DMS153 treated with DMSO at 0.1 percent for 48 hours (cell line): ENCODE results near the gene PSMD10.
A peak's percentile ranks its signal among the peaks of the same experiment; 100 is the strongest.

Source experiments
- DNase-seq: peaks from one replicate; lab custom pipeline; 2025; ENCODE audit not compliant: unreplicated experiment; lab: John Stamatoyannopoulos, UW

PSMD10 gene

DNA sequence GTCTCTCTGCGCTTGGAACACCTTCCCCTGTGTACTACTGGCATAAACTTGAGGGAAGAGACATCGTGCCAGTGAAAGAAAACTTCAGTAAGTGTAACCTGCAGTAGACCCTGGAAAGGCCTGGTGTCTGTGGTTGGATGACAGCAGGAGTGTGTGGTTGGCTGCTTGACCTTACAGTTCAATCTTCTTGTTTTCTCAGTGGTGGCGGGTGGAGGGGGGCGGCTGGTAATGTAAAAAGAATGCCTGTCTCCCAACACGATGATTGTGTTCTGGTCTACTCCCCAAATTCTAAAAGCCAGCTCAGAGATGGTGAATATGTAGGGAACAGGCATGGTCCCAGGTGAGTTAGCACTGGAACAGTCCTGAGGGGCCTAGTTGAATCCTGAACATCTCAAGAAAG is 18.6 kb downstream of the PSMD10 start:
- DNase-seq, result no peak

GRCh38 chrX:108071578-108071977 is 19.8 kb downstream of the PSMD10 start:
- no peak for DNase-seq

DNA sequence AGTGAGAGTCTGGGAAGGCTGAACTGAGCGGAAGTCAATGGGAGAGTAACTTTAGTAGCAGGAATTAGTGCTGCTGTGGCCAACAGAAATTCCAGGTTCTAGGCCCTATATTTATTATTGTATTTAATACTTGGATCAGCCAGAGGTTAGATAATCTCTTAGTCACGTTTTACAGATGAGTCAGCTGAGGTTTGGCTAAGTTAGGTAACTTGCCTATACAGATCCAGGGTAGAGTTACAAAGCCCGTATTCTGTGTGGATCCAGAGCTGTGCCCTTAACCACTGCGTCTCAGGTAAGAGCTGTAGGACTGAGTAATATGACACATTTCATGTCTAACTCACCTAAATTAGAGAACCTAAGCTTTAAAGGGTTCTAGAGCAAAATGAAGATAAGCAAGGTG is 20.5 kb downstream of the PSMD10 start:
- no peak for DNase-seq

GRCh38 chrX:108068121-108068520 is 23.2 kb downstream of the PSMD10 start:
- no peak for DNase-seq

DNA sequence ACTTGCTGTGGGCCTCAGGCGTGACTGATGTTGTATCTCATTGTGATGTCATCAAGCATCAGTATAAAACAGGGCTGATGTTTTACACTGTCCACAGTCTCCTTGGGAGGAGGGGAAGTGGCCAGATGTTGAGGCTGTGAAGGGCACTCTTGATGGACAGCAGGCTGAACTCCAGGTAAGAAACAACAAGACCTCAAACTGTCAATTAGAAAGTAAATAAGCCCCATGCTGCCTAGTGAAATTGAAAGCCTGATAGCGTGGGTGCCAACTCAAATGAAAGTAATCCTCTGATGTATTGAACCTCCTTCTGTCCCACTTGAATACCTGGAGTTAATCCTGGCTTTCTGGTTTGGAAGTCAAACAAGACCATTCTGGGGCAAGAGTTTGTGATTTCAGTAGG is 26.7 kb downstream of the PSMD10 start:
- no peak for DNase-seq

DNA sequence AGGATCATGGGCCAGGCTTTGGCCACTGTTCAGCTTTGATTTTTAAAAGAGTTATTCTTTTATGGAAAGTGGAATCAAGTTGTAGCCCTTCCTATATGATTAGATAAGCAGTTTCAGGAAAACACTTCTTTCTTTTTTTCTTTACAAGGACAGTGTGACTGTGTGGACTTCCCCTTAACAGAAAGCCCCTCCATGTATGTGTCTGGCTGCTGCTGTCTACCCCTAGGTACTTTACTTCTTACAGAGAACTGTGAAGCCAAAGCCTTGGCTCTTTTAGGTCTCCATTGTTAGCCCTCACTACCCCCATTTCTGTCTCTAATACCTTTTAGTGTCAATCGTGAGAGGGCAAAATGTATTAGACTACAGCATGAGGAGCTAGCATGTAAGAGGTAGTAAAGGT is 27.3 kb downstream of the PSMD10 start:
- no peak for DNase-seq

DNA sequence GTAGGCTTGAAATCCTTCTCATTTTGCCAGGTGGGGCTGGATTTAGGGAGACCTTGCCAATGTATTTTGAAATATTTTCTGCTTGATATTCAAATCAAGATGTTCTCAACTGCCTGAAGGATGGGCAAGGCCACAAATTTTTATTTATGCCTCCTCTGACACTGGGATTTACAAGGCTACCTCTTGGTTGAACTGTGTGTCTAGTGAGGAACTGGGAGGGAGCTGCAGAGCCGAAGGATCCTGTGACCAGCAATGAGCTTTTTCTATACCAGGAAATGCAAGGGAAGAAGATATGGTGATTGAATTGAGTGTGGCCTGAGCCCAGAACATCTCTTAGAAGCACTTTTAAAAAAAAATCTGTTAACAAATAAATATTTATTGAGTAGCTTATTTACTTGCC is 31.5 kb downstream of the PSMD10 start:
- no peak for DNase-seq

- no peak for DNase-seq
These were observed 35.8 kb downstream of the PSMD10 start for GRCh38 chrX:108055546-108055945.

DNA sequence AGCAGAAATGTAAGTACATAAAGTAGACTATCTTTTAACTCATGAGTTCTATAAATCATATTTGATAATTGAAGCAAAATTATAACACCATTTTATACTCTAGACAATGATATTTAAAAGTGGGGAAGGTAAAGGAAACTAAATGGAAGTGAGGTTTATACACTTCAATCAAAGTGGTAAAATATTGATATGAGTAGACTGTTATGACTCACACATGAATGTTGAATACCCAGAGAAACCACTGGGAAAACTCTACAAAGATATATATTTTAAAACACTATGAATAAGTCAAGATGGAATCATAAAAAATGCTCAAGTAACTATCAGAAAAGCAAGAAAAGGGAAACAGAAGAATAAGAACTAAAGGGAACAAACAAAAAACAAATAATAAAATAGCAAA is 38.1 kb downstream of the PSMD10 start:
- DNase-seq, result no peak

DNA sequence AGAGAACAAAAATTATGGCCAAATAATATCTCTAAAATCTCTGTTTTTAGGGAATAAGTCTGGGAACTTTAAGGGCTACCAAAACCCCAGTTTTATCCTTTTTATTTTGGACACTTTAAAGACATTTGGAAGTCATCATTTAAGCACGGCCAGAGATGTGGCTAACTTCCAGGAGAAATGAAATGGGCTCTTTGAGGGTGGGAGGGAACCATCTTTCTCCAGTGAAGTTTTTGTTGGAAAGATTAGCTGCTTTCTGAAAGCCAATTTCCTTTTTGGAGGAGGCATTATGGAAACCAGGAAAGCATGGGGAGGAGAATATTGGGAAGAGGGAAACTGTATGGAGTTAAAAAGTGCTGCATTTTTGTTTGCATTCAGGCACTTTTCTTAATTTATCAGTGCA is 41.7 kb downstream of the PSMD10 start:
- no peak for DNase-seq

- DNase-seq, result no peak
These were observed 46.6 kb downstream of the PSMD10 start, which contains the start of gene VSIG1 for GRCh38 chrX:108044554-108045256. Gene VSIG1 (plus strand): TSS chrX:108045065. CDS start chrX:108045131, 66 bp downstream.

DNA sequence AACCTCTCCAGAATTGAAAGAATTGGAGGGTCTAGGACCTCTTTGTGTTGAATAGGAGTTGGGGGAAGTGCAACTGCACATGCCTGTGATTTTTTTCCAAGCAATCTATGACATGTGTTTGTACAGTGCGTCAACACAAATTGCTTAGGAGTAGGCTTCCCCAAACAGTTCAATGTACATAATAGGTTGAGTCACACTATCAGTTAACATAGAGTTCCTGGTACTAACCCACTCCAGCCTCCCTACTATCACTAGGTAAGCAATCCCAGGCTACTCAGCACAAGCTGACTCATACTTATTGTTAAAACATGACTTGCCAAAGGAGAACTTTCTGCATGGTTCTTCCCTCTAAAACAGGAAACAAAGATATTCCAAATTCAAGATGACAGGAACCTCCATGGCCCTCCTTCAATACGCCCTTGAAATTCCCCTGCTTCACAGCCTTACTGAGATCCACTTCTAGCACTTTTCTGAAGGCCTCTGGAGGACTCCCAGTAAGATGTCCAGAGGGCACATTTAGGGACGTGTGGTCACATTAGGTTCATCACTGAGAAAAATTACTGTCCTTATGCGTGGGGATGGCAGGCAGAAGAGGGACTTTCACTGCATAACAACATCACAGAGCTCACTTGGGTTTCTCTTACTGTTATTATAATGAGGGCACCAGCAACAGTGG is 54.9 kb downstream of the PSMD10 start:
- DNase-seq, result peak; percentile 8

- no peak for DNase-seq
These were observed 56.6 kb downstream of the PSMD10 start for GRCh38 chrX:108034725-108035124.
